ENCODE results near the gene SLC25A21. TPM values are rescaled to one million over a fixed set of nuclear protein-coding genes. Genes with fewer than 3 reads are reported as not detected.
"Not testable (repeated sequence)": the region's sequence is repeated elsewhere in the genome, so short reads cannot be mapped to it uniquely, and the experiment has no call there.

SLC25A21 gene
- total and polyA plus RNA-seq, 10 of the 15 experiments (the other 5 are each of a cell fraction or from before 2014, with no cell fraction given), result 0.06 to 0.72 (median 0.17) TPM; not detected in 3

GRCh38 chr14:37078131-37078530, 94.3 kb downstream of the SLC25A21 start:
- no peak for DNase-seq (ENCODE audit: low read depth, low spot score)
- no peaks in the 10 kb centered on the region for H3K36me3 ChIP-seq (ENCODE audit: control insufficient read depth in 2 of 2, insufficient read depth in 2 of 2, low read length in 1 of 2)
- no peak overlapping the region for H3K4me2 ChIP-seq (ENCODE audit: control insufficient read depth, insufficient read depth)
- H3K9me3 ChIP-seq (replicated peaks; ENCODE audit: control insufficient read depth, insufficient read depth, low read length), result no peaks in the 10 kb centered on the region
- in situ Hi-C loops (cut with MboI), result no loop called here
- H3K4me3 ChIP-seq, result no peak overlapping the region
- no peak for FAIRE-seq
- TF ChIP-seq MYB (IDR thresholded peaks at IDR 0.05; ENCODE audit: borderline replicate concordance, low read depth, low read length), result no peak
- TF ChIP-seq BHLHE40 (IDR thresholded peaks at IDR 0.05; ENCODE audit: borderline replicate concordance in 1 of 2, low read depth in 2 of 2, low read length in 1 of 2), result no peak
- no peak for TF ChIP-seq ATF2 (IDR thresholded peaks at IDR 0.05; ENCODE audit: low read length)
- TF ChIP-seq BCLAF1 (IDR thresholded peaks at IDR 0.05), result no peak
- no peak for TF ChIP-seq TCF7 (IDR thresholded peaks at IDR 0.05; ENCODE audit: borderline replicate concordance)
- no peak for TF ChIP-seq WRNIP1 (IDR thresholded peaks at IDR 0.05; ENCODE audit: borderline replicate concordance, low read depth, low read length)
- no peak for TF ChIP-seq SUZ12 (IDR thresholded peaks at IDR 0.05; ENCODE audit: unreplicated experiment)
- TF ChIP-seq ASH2L (IDR thresholded peaks at IDR 0.05; ENCODE audit: borderline replicate concordance, low read depth), result no peak
- TF ChIP-seq SKIL (IDR thresholded peaks at IDR 0.05; ENCODE audit: low read depth, poor library complexity, severe bottlenecking), result no peak
- TF ChIP-seq EGR1 (IDR thresholded peaks at IDR 0.05; ENCODE audit: borderline replicate concordance in 1 of 2, low read depth in 2 of 2, low read length in 2 of 2), result no peak
- no peak for TF ChIP-seq FOXM1 (IDR thresholded peaks at IDR 0.05; ENCODE audit: low read depth, low read length)
- H3K27ac ChIP-seq (ENCODE audit: control insufficient read depth, insufficient read depth), result no peak overlapping the region
- POLR2A ChIA-PET, result no interaction called here
- no peaks in the 10 kb centered on the region for H3K27me3 ChIP-seq (replicated peaks in 1 of 2; ENCODE audit: control insufficient read depth in 2 of 2, insufficient read depth in 2 of 2, low read length in 1 of 2)
- RAD21 ChIA-PET (ENCODE audit: unreplicated experiment), result no interaction called here
- intact Hi-C loops (cut with micrococcal nuclease; ENCODE audit: unreplicated experiment), result no loop called here
- WGBS (ENCODE audit: insufficient coverage, insufficient replicate concordance, low lambda C conversion rate, missing lambda C conversion rate), result 26% methylated on average over 2 of the region's 2 CpGs
- no peaks in the 10 kb centered on the region for H3K4me1 ChIP-seq (ENCODE audit: control insufficient read depth, insufficient read depth, low read length)
- no peaks in the 10 kb centered on the region for H4K20me1 ChIP-seq (ENCODE audit: control insufficient read depth, insufficient read depth)
- no TSS peak for BruUV-seq (replicated peaks)
- CTCF ChIA-PET, result no interaction called here
- ATAC-seq, result no peak
- no peaks in the 10 kb centered on the region for H3K79me2 ChIP-seq (ENCODE audit: control insufficient read depth, insufficient read depth, low read length)
- no peak overlapping the region for H2AFZ ChIP-seq (ENCODE audit: control insufficient read depth, low read depth, low read length)
- SMC1A ChIA-PET (ENCODE audit: uncharacterized antibody, unreplicated experiment), result no interaction called here
- no peak overlapping the region for H3K9ac ChIP-seq (ENCODE audit: control insufficient read depth, insufficient read depth, low read length)

- H3K36me3 ChIP-seq (ENCODE audit: control insufficient read depth in 2 of 2, insufficient read depth in 2 of 2, low read length in 1 of 2); H3K4me3 ChIP-seq; FAIRE-seq; H3K79me2 ChIP-seq (ENCODE audit: control insufficient read depth, insufficient read depth, low read length); H3K27me3 ChIP-seq (replicated peaks in 1 of 2; ENCODE audit: control insufficient read depth in 2 of 2, insufficient read depth in 2 of 2, low read length in 1 of 2); H2AFZ ChIP-seq (ENCODE audit: control insufficient read depth, low read depth, low read length); CTCF ChIA-PET; H4K20me1 ChIP-seq (ENCODE audit: control insufficient read depth, insufficient read depth); H3K4me2 ChIP-seq (ENCODE audit: control insufficient read depth, insufficient read depth); in situ Hi-C loops (cut with MboI); BruUV-seq (replicated peaks); RAD21 ChIA-PET (ENCODE audit: unreplicated experiment); ATAC-seq; H3K9ac ChIP-seq (ENCODE audit: control insufficient read depth, insufficient read depth, low read length); DNase-seq (ENCODE audit: low read depth, low spot score); intact Hi-C loops (cut with micrococcal nuclease; ENCODE audit: unreplicated experiment); H3K4me1 ChIP-seq (ENCODE audit: control insufficient read depth, insufficient read depth, low read length); H3K9me3 ChIP-seq (replicated peaks; ENCODE audit: control insufficient read depth, insufficient read depth, low read length); H3K27ac ChIP-seq (ENCODE audit: control insufficient read depth, insufficient read depth); POLR2A ChIA-PET: not testable (repeated sequence)
- WGBS (ENCODE audit: insufficient coverage, insufficient replicate concordance, low lambda C conversion rate, missing lambda C conversion rate), result 21% methylated on average over 4 of the region's 4 CpGs
- SMC1A ChIA-PET (ENCODE audit: uncharacterized antibody, unreplicated experiment), result interaction anchor here (0.7 kb wide), 1 partner anchor 1594 kb away, joined by 3 read pairs; no protein-coding TSS in a partner anchor
Measured at GRCh38 chr14:37074320-37074719, 98.1 kb downstream of the SLC25A21 start.

Data from GM12878 (cell line).